BJ (cell line): ENCODE data around the gene RABGAP1L. TPM values are rescaled to one million over a fixed set of nuclear protein-coding genes. Genes with fewer than 3 reads are reported as not detected.

Experiments
- CTCF ChIA-PET: fragments of 350-600 bp; formaldehyde crosslinking; extraction: SDS; loops from one replicate; lab custom pipeline; 2021; ENCODE audit warnings: antibody characterized with exemption, inconsistent platforms; lab: Yijun Ruan, JAX
- POLR2A ChIA-PET: fragments of 300-600 bp; sonication (Branson Sonifier 250); formaldehyde crosslinking; extraction: SDS; loops from one replicate; lab custom pipeline; 2021; ENCODE audit warnings: antibody characterized with exemption; lab: Charles Lee
- DNase-seq: peaks from one replicate; pipeline ENCODE4 v3.0.0-alpha.2; 2011; ENCODE audit warnings: low read depth
- H3K27me3 ChIP-seq: 2 replicates; pipeline ENCODE4 v1.6.0; 2011; ENCODE audit warnings: low read length; ENCODE audit not compliant: control insufficient read depth, insufficient read depth
- H3K36me3 ChIP-seq: 2 replicates; pipeline ENCODE4 v1.5.1; 2011; ENCODE audit warnings: low read length; ENCODE audit not compliant: control insufficient read depth, insufficient read depth
- H3K4me3 ChIP-seq: 2 replicates; pipeline ENCODE4 v1.5.1; 2011; ENCODE audit warnings: low read depth, mild to moderate bottlenecking, control low read depth, low read length
- CTCF ChIP-seq: IDR thresholded peaks from 2 replicates; pipeline ENCODE4 v1.5.1; 2011; ENCODE audit warnings: low read depth, mild to moderate bottlenecking, control low read depth, inconsistent platforms, low read length, moderate library complexity; ENCODE audit not compliant: insufficient read depth
- polyA plus RNA-seq: library from polyadenylated mRNA; depleted of rRNA; stranded (reverse); fragments of >200 nt; gene quantifications from 2 replicates; pipeline ENCODE4 v1.2.3, GENCODE V29; 2011

The RABGAP1L gene
- polyA plus RNA-seq, 1 experiment: 15.9 TPM

GRCh38 chr1:174258148-174258550 is 98.8 kb downstream of the RABGAP1L start:
- ChIA-PET CTCF (interaction anchor here (0.7 to 1.9 kb wide), 9 partner anchors 10 to 665 kb away, joined by 3 to 8 read pairs (median 3); no protein-coding TSS in a partner anchor), POLR2A (no interaction called here)
- TF ChIP-seq CTCF: peak; percentile 51
- Histone ChIP-seq H3K4me3 (no peak overlapping the region), H3K27me3 (no peaks in the 10 kb centered on the region), H3K36me3 (no peaks in the 10 kb centered on the region)
- DNase-seq: no peak

GRCh38 chr1:174262349-174263241 is 103.3 kb downstream of the RABGAP1L start:
- DNase-seq: peak; percentile 11
- Histone ChIP-seq H3K4me3 (no peak overlapping the region), H3K27me3 (no peaks in the 10 kb centered on the region), H3K36me3 (no peaks in the 10 kb centered on the region)
- TF ChIP-seq CTCF: peak; percentile 74
- ChIA-PET CTCF (interaction anchor here (0.6 to 2.7 kb wide), 37 partner anchors 8 to 1520 kb away, joined by 3 to 84 read pairs (median 4); no protein-coding TSS in a partner anchor), POLR2A (interaction anchor here (0.6 kb wide), 1 partner anchor 509 kb away, joined by 3 read pairs; no protein-coding TSS in a partner anchor)

GRCh38 chr1:174265282-174265681 is 106.0 kb downstream of the RABGAP1L start:
- no peaks in the 10 kb centered on the region for H3K27me3 ChIP-seq
- ChIA-PET CTCF (no interaction called here), POLR2A (no interaction called here)
- TF ChIP-seq CTCF: no peak
- H3K36me3 ChIP-seq: no peaks in the 10 kb centered on the region
- DNase-seq: no peak
- no peak overlapping the region for H3K4me3 ChIP-seq

GRCh38 chr1:174266476-174266875 is 107.2 kb downstream of the RABGAP1L start:
- no peaks in the 10 kb centered on the region for H3K36me3 ChIP-seq
- no peak overlapping the region for H3K4me3 ChIP-seq
- ChIA-PET CTCF (no interaction called here), POLR2A (no interaction called here)
- H3K27me3 ChIP-seq: no peaks in the 10 kb centered on the region
- no peak for DNase-seq
- TF ChIP-seq CTCF: no peak

GRCh38 chr1:174266991-174267612 is 107.8 kb downstream of the RABGAP1L start:
- H3K4me3 ChIP-seq: no peak overlapping the region
- ChIA-PET CTCF (no interaction called here), POLR2A (no interaction called here)
- TF ChIP-seq CTCF: no peak
- no peaks in the 10 kb centered on the region for H3K27me3 ChIP-seq
- DNase-seq: no peak
- H3K36me3 ChIP-seq: no peaks in the 10 kb centered on the region
